Measurements from ENCODE around the gene APOD.
"Not testable (repeated sequence)": the region's sequence is repeated elsewhere in the genome, so short reads cannot be mapped to it uniquely, and the experiment has no call there.

GRCh38 chr3:195623217-195623965 is 39.7 kb upstream of the APOD start:
- not testable (repeated sequence) for TF ChIP-seq PBX3 (IDR thresholded peaks at IDR 0.05; ENCODE audit: insufficient replicate concordance, low read depth, low read length); MEF2A (IDR thresholded peaks at IDR 0.05; ENCODE audit: insufficient read depth, low read depth, low read length); EP300 (IDR thresholded peaks at IDR 0.05; ENCODE audit: borderline replicate concordance in 1 of 2, control insufficient read depth in 1 of 2, low read depth in 2 of 2, low read length in 2 of 2); ZNF217 (IDR thresholded peaks at IDR 0.05); IKZF1 (conservative IDR thresholded peaks at IDR 0.05); BCL3 (IDR thresholded peaks at IDR 0.05; ENCODE audit: borderline replicate concordance, insufficient read depth, low read depth, low read length, poor library complexity, severe bottlenecking); CTCF (IDR thresholded peaks at IDR 0.05 in 2 of 3, conservative IDR thresholded peaks at IDR 0.05 in 1 of 3; ENCODE audit: control insufficient read depth in 2 of 3, extremely low read depth in 1 of 3, insufficient read depth in 1 of 3, low read depth in 3 of 3, low read length in 3 of 3); RCOR1 (conservative IDR thresholded peaks at IDR 0.05; ENCODE audit: low read depth, low read length)

All from GM12878 (cell line).